ENCODE data around the gene COX10.
"Not testable (repeated sequence)": the region's sequence is repeated elsewhere in the genome, so short reads cannot be mapped to it uniquely, and the experiment has no call there.

COX10 gene

DNA sequence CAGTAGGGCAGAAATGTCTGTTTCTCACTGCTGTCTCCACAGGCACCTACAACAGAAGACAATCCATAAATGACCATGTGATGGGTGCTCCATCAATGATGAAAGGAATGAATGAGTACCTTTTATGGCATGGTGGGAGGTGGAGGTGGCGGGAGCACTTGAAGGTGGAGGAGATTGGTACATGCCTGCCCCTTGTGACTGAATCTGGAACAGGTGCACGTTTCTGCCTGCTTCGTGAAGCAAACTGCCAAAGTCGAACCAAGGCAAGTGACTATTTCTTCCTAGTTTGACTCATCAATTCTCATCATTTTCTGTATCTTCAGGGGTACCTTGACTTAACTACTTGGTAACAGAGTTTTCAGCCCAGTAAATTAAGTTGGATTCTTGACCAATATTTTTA, 141.9 kb downstream of the COX10 start:
- DNase-seq, result peak; percentile 44

GRCh38 chr17:14211801-14212200, 142.5 kb downstream of the COX10 start:
- DNase-seq, result peak; percentile 62

GRCh38 chr17:14212401-14212800, 143.1 kb downstream of the COX10 start:
- DNase-seq, result no peak

DNA sequence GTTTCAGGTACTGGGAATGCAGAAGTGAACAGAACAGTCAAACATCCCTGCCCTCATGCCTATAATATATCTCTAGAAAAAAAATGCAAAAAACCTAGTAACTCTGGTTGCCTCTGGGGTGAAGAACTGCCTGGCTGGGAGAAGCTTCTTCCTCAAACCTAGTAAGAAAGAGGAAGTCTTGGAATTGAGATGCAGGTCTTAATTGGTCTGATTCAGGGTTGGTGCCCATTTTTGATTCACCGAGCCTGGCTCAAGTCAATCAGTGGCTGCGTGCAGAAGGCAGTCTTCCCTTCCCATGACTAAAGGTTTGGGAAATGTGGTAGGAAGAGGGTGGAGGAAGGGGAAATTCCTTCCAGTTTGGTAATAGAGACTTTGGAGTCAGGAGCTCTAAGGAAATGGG, 145.0 kb downstream of the COX10 start:
- DNase-seq, result no peak

- DNase-seq, result no peak
These were observed 153.3 kb downstream of the COX10 start for GRCh38 chr17:14222611-14223010.

DNA sequence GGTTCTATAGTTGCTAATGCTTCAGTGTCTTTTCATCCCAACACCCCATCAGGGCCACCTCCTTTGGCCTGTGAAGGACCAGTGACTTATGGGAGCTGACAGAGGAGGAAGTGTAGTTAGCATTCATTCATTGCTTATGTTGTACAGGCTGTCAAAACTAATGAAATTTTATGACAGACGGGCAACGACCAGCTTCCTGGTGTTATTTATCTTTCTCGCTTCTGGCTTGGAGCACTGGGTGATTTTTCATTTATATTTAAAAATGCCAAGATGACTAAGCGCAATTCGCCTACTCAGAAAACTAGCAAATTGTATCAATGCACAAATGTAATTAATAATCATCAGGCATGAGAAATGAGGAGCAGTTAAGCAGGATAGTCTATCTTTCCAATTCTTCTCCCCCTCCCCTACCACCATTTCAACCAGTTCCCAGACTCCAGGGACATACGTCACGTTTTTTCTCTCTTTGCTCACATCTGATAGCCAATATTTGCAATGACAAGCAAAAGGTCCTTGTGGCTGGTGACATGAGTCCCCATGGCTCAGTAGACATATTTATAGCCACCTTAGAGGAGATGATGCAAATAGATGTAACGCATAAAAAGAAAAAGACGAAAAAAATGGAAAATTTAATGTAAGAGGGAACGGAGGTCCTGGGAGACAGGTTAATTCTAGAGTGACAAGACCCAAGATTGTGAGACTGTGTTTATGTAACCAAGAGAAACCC, 156.1 kb downstream of the COX10 start:
- DNase-seq, result no peak

GRCh38 chr17:14227052-14227451, 157.7 kb downstream of the COX10 start:
- DNase-seq, result no peak

- DNase-seq, result no peak
These were observed 159.6 kb downstream of the COX10 start for GRCh38 chr17:14228903-14229302.

DNA sequence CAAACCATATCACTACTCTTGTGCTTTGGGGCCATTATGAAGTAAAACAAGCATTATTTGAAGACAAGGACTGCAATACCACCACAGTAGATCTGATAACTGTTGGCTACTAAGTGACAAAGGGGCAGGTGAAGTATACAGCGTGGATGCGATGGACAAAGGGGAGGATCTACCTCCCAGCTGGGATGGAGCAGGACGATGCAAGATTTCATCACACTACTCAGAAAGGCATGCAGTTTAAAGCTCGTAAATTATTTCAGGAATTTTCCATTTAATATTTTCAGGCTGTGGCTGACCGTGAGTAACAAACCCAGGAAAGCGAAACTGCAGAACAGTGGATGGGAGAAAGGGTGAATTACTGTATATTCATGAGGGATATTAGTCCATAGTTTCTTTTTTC, 161.9 kb downstream of the COX10 start:
- DNase-seq, result not testable (repeated sequence)

DNA sequence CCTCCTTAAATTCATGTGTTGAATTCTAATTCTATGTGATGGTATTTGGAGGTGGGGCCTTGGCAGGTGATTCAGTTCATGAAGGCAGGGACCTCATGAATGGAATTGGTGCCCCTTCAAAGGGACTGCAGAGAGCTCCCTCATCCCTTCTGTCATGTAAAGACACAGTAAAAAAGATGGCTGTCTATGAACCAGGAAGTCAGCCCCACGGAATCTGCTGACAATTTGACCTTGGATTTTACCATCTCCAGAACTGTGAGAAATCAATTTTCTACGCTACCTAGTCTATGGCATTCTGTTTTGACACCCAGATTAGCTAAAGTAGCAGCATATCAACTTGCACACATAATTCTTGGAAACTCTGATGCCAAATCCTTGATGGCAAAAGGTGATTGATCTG, 165.7 kb downstream of the COX10 start:
- not testable (repeated sequence) for DNase-seq

GRCh38 chr17:14236032-14236431, 166.7 kb downstream of the COX10 start:
- not testable (repeated sequence) for DNase-seq

DNA sequence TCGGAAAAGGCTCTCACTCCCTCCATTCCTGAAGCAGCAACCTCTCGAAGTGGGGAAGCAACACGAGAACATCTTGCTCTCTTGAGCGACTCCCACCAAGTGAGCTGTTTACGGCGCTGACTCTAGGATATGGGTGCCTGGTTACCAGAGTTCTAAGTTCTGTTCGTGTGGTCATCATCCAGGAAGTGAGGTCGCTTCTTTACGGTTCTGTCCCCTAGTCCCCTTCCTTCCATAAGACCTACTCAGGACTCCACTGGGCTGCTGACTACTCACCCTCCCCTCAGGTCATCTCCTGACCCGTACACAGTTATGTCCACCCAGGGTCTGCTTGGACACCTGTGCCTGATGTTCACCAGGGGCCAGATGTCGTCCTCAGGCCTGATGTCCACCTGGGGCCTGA, 167.5 kb downstream of the COX10 start, which contains the start of gene CDRT15:
TSS of gene CDRT15 (minus strand) at position 101 of the 400 bp plus-strand sequence. CDS start at position 72, 29 bp downstream.
- not testable (repeated sequence) for DNase-seq

- DNase-seq, result not testable (repeated sequence)
These were observed 170.0 kb downstream of the COX10 start for GRCh38 chr17:14239271-14239670.

- DNase-seq, result no peak
These were observed 175.7 kb downstream of the COX10 start for GRCh38 chr17:14245002-14245401.

DNA sequence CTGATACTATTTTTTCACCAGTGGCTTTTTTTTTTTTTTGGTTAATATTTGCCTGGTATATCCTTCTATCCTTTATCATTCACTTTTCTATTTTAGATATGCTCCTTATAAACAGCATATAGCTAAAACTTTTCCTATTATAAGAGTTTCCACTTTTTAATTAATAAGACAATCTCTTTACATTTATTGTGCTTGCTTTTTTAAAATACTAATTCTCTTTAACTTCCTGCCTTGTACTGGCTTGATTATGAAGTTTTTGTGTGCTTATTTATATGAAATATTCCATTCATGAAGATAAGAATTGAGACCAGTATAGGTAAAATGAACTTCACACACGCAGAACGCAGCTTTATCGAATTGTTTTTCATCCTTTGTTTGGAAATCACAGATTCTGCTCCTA, 176.3 kb downstream of the COX10 start:
- no peak for DNase-seq
